Panc1 (cell line): ENCODE data around the gene KRTAP3-3.

Experiments
- CTCF ChIP-seq: fragments of 450-650 bp; IDR thresholded peaks from 2 replicates; pipeline ENCODE4 v1.5.1; 2017; ENCODE audit warnings: mild to moderate bottlenecking
- POLR2AphosphoS5 ChIP-seq: IDR thresholded peaks from 2 replicates; pipeline ENCODE4 v1.6.1; 2012; ENCODE audit warnings: mild to moderate bottlenecking, low read depth, low read length, moderate library complexity

DNA sequence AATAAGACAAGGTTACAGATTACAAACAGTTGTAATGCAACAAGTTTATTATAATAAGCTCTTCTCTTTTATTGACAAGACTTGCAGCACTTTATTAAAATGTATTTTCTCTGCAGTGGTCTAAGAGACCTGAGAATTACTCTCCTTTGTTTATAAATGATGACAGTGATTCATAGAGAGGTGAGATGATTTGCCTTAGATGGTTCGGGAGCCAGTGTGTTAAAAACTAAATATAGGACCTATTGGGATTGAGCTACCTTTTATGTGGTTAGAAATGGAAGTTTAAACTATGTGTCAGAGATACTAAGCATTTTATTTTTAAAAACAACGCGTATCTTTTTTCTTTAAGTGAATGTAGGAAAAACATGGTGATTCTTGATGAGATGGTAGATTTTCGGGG, 2.9 kb upstream of the KRTAP3-3 start:
- TF ChIP-seq CTCF (no peak), POLR2AphosphoS5 (no peak)
